ENCODE data around the gene CCSER1.

Gene CCSER1

GRCh38 chr4:91436556-91436955 lies 1309.4 kb downstream of the CCSER1 start:
- H3K27me3 ChIP-seq (ENCODE audit: insufficient read depth, low read length) = no peaks in the 10 kb centered on the region
- H3K36me3 ChIP-seq (ENCODE audit: insufficient read depth, low read length) = no peaks in the 10 kb centered on the region
- H3K4me1 ChIP-seq (ENCODE audit: insufficient read depth, low read length, severe bottlenecking) = no peaks in the 10 kb centered on the region
- H3F3A ChIP-seq (ENCODE audit: insufficient read depth, low read length) = no peaks in the 10 kb centered on the region
- H3K9me2 ChIP-seq (ENCODE audit: low read depth, low read length) = no peaks in the 10 kb centered on the region
- no peak overlapping the region for H3K4me2 ChIP-seq (ENCODE audit: low read length)
- H2AFZ ChIP-seq (ENCODE audit: low read length) = no peak overlapping the region
- H3K79me2 ChIP-seq (ENCODE audit: insufficient read depth, low read length) = no peaks in the 10 kb centered on the region
- no peaks in the 10 kb centered on the region for H3K9me3 ChIP-seq (ENCODE audit: low read length)
- H3K9ac ChIP-seq (ENCODE audit: low read length) = no peak overlapping the region
- no peaks in the 10 kb centered on the region for H4K20me1 ChIP-seq (ENCODE audit: insufficient read depth, low read length)
- no peak overlapping the region for H3K4me3 ChIP-seq (ENCODE audit: low read depth, low read length, poor library complexity, severe bottlenecking)
- TF ChIP-seq EZH2 (IDR thresholded peaks at IDR 0.05; ENCODE audit: borderline replicate concordance, low read length) = no peak
- no peak for TF ChIP-seq CTCF (IDR thresholded peaks at IDR 0.05; ENCODE audit: low read length)
- no peak overlapping the region for H3K27ac ChIP-seq (ENCODE audit: low read depth, low read length, poor library complexity, severe bottlenecking)

GRCh38 chr4:91447168-91447567 lies 1320.0 kb downstream of the CCSER1 start:
- Histone ChIP-seq H3K36me3 (ENCODE audit: insufficient read depth, low read length) (no peaks in the 10 kb centered on the region), H4K20me1 (ENCODE audit: insufficient read depth, low read length) (no peaks in the 10 kb centered on the region), H3K79me2 (ENCODE audit: insufficient read depth, low read length) (no peaks in the 10 kb centered on the region), H3K9ac (ENCODE audit: low read length) (no peak overlapping the region), H3K4me1 (ENCODE audit: insufficient read depth, low read length, severe bottlenecking) (no peaks in the 10 kb centered on the region), H3K9me3 (ENCODE audit: low read length) (no peaks in the 10 kb centered on the region), H3K9me2 (ENCODE audit: low read depth, low read length) (no peaks in the 10 kb centered on the region), H3K27me3 (ENCODE audit: insufficient read depth, low read length) (no peaks in the 10 kb centered on the region), H3K4me2 (ENCODE audit: low read length) (no peak overlapping the region), H3F3A (ENCODE audit: insufficient read depth, low read length) (no peaks in the 10 kb centered on the region), H2AFZ (ENCODE audit: low read length) (no peak overlapping the region), H3K27ac (ENCODE audit: low read depth, low read length, poor library complexity, severe bottlenecking) (no peak overlapping the region), H3K4me3 (ENCODE audit: low read depth, low read length, poor library complexity, severe bottlenecking) (no peak overlapping the region)
- no peak for TF ChIP-seq CTCF (IDR thresholded peaks at IDR 0.05; ENCODE audit: low read length)

- H3K9me3 ChIP-seq (ENCODE audit: low read length) = no peaks in the 10 kb centered on the region
- no peaks in the 10 kb centered on the region for H3K79me2 ChIP-seq (ENCODE audit: insufficient read depth, low read length)
- H3K36me3 ChIP-seq (ENCODE audit: insufficient read depth, low read length) = no peaks in the 10 kb centered on the region
- H3F3A ChIP-seq (ENCODE audit: insufficient read depth, low read length) = no peaks in the 10 kb centered on the region
- H3K4me1 ChIP-seq (ENCODE audit: insufficient read depth, low read length, severe bottlenecking) = no peaks in the 10 kb centered on the region
- no peak overlapping the region for H3K4me3 ChIP-seq (ENCODE audit: low read depth, low read length, poor library complexity, severe bottlenecking)
- no peak overlapping the region for H3K9ac ChIP-seq (ENCODE audit: low read length)
- TF ChIP-seq CTCF (IDR thresholded peaks at IDR 0.05; ENCODE audit: low read length) (no peak), EZH2 (IDR thresholded peaks at IDR 0.05; ENCODE audit: borderline replicate concordance, low read length) (no peak)
- no peaks in the 10 kb centered on the region for H3K27me3 ChIP-seq (ENCODE audit: insufficient read depth, low read length)
- H3K27ac ChIP-seq (ENCODE audit: low read depth, low read length, poor library complexity, severe bottlenecking) = no peak overlapping the region
- H2AFZ ChIP-seq (ENCODE audit: low read length) = no peak overlapping the region
- H3K9me2 ChIP-seq (ENCODE audit: low read depth, low read length) = no peaks in the 10 kb centered on the region
- no peak overlapping the region for H3K4me2 ChIP-seq (ENCODE audit: low read length)
- no peaks in the 10 kb centered on the region for H4K20me1 ChIP-seq (ENCODE audit: insufficient read depth, low read length)
Measured at GRCh38 chr4:91448668-91449330, 1321.6 kb downstream of the CCSER1 start.

All from OCI-LY1 (cell line).